Measurements from ENCODE around the gene RIPK4. TPM values are rescaled to one million over a fixed set of nuclear protein-coding genes. Genes with fewer than 3 reads are reported as not detected.

RIPK4 gene
- polyA plus RNA-seq, 1 donor (not counting 4 experiments of a cell fraction or from before 2014, with no cell fraction given), result 18.4 TPM

DNA sequence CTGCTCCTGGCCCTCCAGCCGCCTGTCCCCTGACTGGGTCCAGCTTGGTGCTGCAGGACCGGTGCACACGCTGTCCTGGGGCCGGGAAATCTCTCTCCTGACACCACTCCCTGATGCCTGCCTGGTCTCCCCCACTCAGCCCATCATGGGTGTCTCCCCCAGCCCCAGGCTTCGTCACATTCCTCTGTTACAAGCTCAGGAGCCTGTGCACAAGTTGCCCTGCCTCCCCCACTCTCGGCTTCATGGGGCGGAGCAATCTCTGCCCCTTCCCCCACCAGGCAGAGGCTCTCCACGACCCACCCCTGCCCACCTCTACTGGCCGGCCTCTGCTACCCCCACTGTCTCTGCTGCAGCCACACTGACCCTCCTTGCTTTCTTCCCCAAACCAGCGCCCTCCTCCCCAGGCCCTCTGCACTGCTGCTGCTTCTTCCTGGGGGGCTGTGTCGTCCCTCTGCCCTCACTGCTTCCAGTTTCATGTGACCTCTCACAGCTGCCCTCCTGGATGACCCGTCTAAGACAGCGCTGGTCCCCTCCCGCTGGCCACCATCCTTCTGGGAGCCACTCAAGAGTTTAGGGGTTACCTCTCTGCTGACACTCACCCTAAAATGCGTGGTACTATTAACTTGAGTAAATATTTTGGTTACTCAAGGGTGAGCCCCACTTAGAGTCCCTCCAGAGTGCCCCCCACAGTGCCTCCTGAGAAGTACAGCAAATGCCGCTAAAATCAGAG, 5.7 kb upstream of the RIPK4 start:
- H3K4me2 ChIP-seq (ENCODE audit: control insufficient read depth, extremely low read depth, insufficient read depth, low read depth, low read length), result no peak overlapping the region
- no peaks in the 10 kb centered on the region for H3K9me1 ChIP-seq (ENCODE audit: control insufficient read depth, extremely low read depth, insufficient read depth, low read length)
- H3K4me3 ChIP-seq (ENCODE audit: control insufficient read depth in 2 of 3, extremely low read depth in 1 of 3, insufficient read depth in 2 of 3, low read depth in 1 of 3, low read length in 3 of 3), result no peak overlapping the region
- H3K79me2 ChIP-seq (ENCODE audit: control insufficient read depth, insufficient read depth, low read length), result no peaks in the 10 kb centered on the region
- no peaks in the 10 kb centered on the region for H4K20me1 ChIP-seq (ENCODE audit: control insufficient read depth, extremely low read depth, insufficient read depth, low read length)
- H3K4me1 ChIP-seq (ENCODE audit: control insufficient read depth, extremely low read depth, insufficient read depth, low read length), result peaks cover 19% of the 10 kb centered on the region
- TF ChIP-seq, protein P1, sequence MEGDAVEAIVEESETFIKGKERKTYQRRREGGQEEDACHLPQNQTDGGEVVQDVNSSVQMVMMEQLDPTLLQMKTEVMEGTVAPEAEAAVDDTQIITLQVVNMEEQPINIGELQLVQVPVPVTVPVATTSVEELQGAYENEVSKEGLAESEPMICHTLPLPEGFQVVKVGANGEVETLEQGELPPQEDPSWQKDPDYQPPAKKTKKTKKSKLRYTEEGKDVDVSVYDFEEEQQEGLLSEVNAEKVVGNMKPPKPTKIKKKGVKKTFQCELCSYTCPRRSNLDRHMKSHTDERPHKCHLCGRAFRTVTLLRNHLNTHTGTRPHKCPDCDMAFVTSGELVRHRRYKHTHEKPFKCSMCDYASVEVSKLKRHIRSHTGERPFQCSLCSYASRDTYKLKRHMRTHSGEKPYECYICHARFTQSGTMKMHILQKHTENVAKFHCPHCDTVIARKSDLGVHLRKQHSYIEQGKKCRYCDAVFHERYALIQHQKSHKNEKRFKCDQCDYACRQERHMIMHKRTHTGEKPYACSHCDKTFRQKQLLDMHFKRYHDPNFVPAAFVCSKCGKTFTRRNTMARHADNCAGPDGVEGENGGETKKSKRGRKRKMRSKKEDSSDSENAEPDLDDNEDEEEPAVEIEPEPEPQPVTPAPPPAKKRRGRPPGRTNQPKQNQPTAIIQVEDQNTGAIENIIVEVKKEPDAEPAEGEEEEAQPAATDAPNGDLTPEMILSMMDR (optimal IDR thresholded peaks at IDR 0.05 in 1 of 3, IDR thresholded peaks at IDR 0.05 in 1 of 3, conservative IDR thresholded peaks at IDR 0.05 in 1 of 3; ENCODE audit: extremely low read depth in 1 of 3, insufficient read depth in 2 of 3, low read length in 3 of 3), result no peak
- TF ChIP-seq EZH2 (IDR thresholded peaks at IDR 0.05; ENCODE audit: low read length), result no peak
- no peak overlapping the region for H3K27ac ChIP-seq (ENCODE audit: control insufficient read depth, insufficient read depth, low read length)
- no peak for DNase-seq (ENCODE audit: low read depth, low spot score)
- H3K9ac ChIP-seq (ENCODE audit: control insufficient read depth, extremely low read depth, insufficient read depth, low read length), result no peak overlapping the region
- no peaks in the 10 kb centered on the region for H3K9me3 ChIP-seq (ENCODE audit: control insufficient read depth, low read depth, low read length)
- H2AFZ ChIP-seq (ENCODE audit: control insufficient read depth, low read length), result no peak overlapping the region
- dilution Hi-C loops (cut with MboI; ENCODE audit: extremely low pct_ligation_motif_present, low sequenced_read_pairs), result no loop called here
- no peak for FAIRE-seq
- H3K27me3 ChIP-seq (ENCODE audit: control insufficient read depth, extremely low read depth, insufficient read depth, low read length), result no peaks in the 10 kb centered on the region
- H3K36me3 ChIP-seq (ENCODE audit: control insufficient read depth in 2 of 2, extremely low read depth in 1 of 2, insufficient read depth in 2 of 2, low read length in 2 of 2), result no peaks in the 10 kb centered on the region

DNA sequence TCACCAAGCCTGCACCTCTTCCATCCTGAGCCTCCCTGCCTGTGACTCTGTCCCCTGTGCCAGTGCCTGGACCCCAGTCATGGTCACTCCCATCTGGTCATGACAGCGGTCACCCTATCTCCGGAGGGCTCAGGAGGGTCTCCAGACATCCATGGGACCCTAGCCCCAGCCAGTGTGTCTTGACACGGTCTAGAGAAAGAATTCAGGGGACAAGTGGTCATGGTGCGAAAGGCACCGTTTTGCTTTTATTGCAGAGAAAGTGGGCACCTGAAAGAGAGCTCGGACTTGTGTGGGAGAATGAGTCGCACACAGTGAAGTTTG, 4.7 kb upstream of the RIPK4 start:
- Histone ChIP-seq H3K4me2 (ENCODE audit: control insufficient read depth, extremely low read depth, insufficient read depth, low read depth, low read length) (no peak overlapping the region), H3K9me3 (ENCODE audit: control insufficient read depth, low read depth, low read length) (no peaks in the 10 kb centered on the region), H3K27ac (ENCODE audit: control insufficient read depth, insufficient read depth, low read length) (no peak overlapping the region), H2AFZ (ENCODE audit: control insufficient read depth, low read length) (no peak overlapping the region), H3K27me3 (ENCODE audit: control insufficient read depth, extremely low read depth, insufficient read depth, low read length) (no peaks in the 10 kb centered on the region), H3K9ac (ENCODE audit: control insufficient read depth, extremely low read depth, insufficient read depth, low read length) (no peak overlapping the region), H4K20me1 (ENCODE audit: control insufficient read depth, extremely low read depth, insufficient read depth, low read length) (no peaks in the 10 kb centered on the region), H3K9me1 (ENCODE audit: control insufficient read depth, extremely low read depth, insufficient read depth, low read length) (no peaks in the 10 kb centered on the region), H3K4me3 (ENCODE audit: control insufficient read depth in 2 of 3, extremely low read depth in 1 of 3, insufficient read depth in 2 of 3, low read depth in 1 of 3, low read length in 3 of 3) (no peak overlapping the region), H3K36me3 (ENCODE audit: control insufficient read depth in 2 of 2, extremely low read depth in 1 of 2, insufficient read depth in 2 of 2, low read length in 2 of 2) (no peaks in the 10 kb centered on the region), H3K79me2 (ENCODE audit: control insufficient read depth, insufficient read depth, low read length) (peaks cover 3% of the 10 kb centered on the region), H3K4me1 (ENCODE audit: control insufficient read depth, extremely low read depth, insufficient read depth, low read length) (peaks cover 21% of the 10 kb centered on the region)
- TF ChIP-seq EZH2 (IDR thresholded peaks at IDR 0.05; ENCODE audit: low read length), result no peak
- TF ChIP-seq, protein P1 (optimal IDR thresholded peaks at IDR 0.05 in 1 of 3, IDR thresholded peaks at IDR 0.05 in 1 of 3, conservative IDR thresholded peaks at IDR 0.05 in 1 of 3; ENCODE audit: extremely low read depth in 1 of 3, insufficient read depth in 2 of 3, low read length in 3 of 3), result no peak
- dilution Hi-C loops (cut with MboI; ENCODE audit: extremely low pct_ligation_motif_present, low sequenced_read_pairs), result no loop called here
- FAIRE-seq (no peak), DNase-seq (ENCODE audit: low read depth, low spot score) (no peak)
